Upper lobe of left lung (tissue), 6 donors: Measurements from ENCODE around the gene ABCC12. TPM values are rescaled to one million over a fixed set of nuclear protein-coding genes. Genes with fewer than 3 reads are reported as not detected.

Experiments used
- total RNA-seq, 6 donors: library from RNA; depleted of rRNA in 4 of 6; stranded (reverse); fragments of >200 nt in 4 of 6; gene quantifications; one replicate each; pipeline versions ENCODE4 v1.1.0 to v1.2.1, GENCODE V29; 2016 to 2021
- donor health status: DM: no; HTN: no; CAD: no; lungs with moderate emphysema.
- donor health status: DM: no; HTN: yes; CAD: no; lungs with severe emphysema.

Gene ABCC12
- total RNA-seq, 6 donors from 2014 or later: 0.79 TPM; not detected in 5

Other genes starting within 250 kb of the ABCC12 start
- gene LONP2, start 88.3 kb upstream of the ABCC12 start, total RNA-seq: 100 to 1,000 TPM in 1 of 6 donors, 10 to 100 TPM in 5; 47.9 to 104 (median 57.8) TPM
- under 1 TPM in 4 of 6 donors, not detected in 2; 0.15 to 0.33 (median 0.21) TPM for gene ABCC11, start 91.5 kb upstream of the ABCC12 start, total RNA-seq
- 10 to 100 TPM; 19.4 to 45.1 (median 24.9) TPM for gene SIAH1, start 229.4 kb upstream of the ABCC12 start, total RNA-seq